Parathyroid adenoma (tissue), 2 donors: ENCODE measurements around the gene ATG9B.
A peak's percentile ranks its signal among the peaks of the same experiment; 100 is the strongest.

ENCODE experiments used
- H2AFZ ChIP-seq: fragments of 300-600 bp; sonication (generic); one replicate; pipeline ENCODE4 v1.7.0; 2017; ENCODE audit warnings: antibody characterized with exemption, mild to moderate bottlenecking
- H3K27ac ChIP-seq: fragments of 300-600 bp; sonication (generic); one replicate; pipeline ENCODE4 v1.7.0; 2017
- H3K27me3 ChIP-seq: fragments of 300-600 bp; sonication (generic); one replicate; pipeline ENCODE4 v1.7.0; 2017; ENCODE audit warnings: low read length; ENCODE audit not compliant: control insufficient read depth, insufficient read depth
- H3K36me3 ChIP-seq: fragments of 300-600 bp; sonication (generic); one replicate; pipeline ENCODE4 v1.7.0; 2017; ENCODE audit warnings: low read length; ENCODE audit not compliant: control insufficient read depth, insufficient read depth
- H3K4me1 ChIP-seq: fragments of 300-600 bp; sonication (generic); one replicate; pipeline ENCODE4 v1.7.0; 2017; ENCODE audit warnings: control low read depth
- H3K4me2 ChIP-seq: fragments of 300-600 bp; sonication (generic); one replicate; pipeline ENCODE4 v1.7.0; 2017; ENCODE audit warnings: low read length
- H3K4me3 ChIP-seq: fragments of 300-600 bp; sonication (generic); one replicate; pipeline ENCODE4 v1.7.0; 2017; ENCODE audit warnings: low read depth, low read length
- H3K79me2 ChIP-seq: fragments of 300-600 bp; sonication (generic); one replicate; pipeline ENCODE4 v1.7.0; 2017; ENCODE audit warnings: control low read depth
- H3K9ac ChIP-seq: fragments of 300-600 bp; sonication (generic); one replicate; pipeline ENCODE4 v1.7.0; 2017; ENCODE audit warnings: mild to moderate bottlenecking
- H3K9me3 ChIP-seq: fragments of 300-600 bp; sonication (generic); one replicate; pipeline ENCODE4 v1.7.0; 2017; ENCODE audit warnings: low read length; ENCODE audit not compliant: control insufficient read depth
- CTCF ChIP-seq: fragments of 300-600 bp; sonication (generic); IDR thresholded peaks from one replicate; pipeline ENCODE4 v1.7.0; 2017; ENCODE audit warnings: antibody characterized with exemption, mild to moderate bottlenecking
- donor health status: primary hyperparathyroidism.

ATG9B gene

GRCh38 chr7:150983893-150984368 lies 40.4 kb downstream of the ATG9B start:
- Histone ChIP-seq H3K27ac (no peak overlapping the region), H2AFZ (no peak overlapping the region), H3K79me2 (no peaks in the 10 kb centered on the region), H3K27me3 (no peaks in the 10 kb centered on the region), H3K4me2 (no peak overlapping the region), H3K9ac (no peak overlapping the region), H3K9me3 (no peaks in the 10 kb centered on the region), H3K36me3 (no peaks in the 10 kb centered on the region), H3K4me3 (no peak overlapping the region), H3K4me1 (peaks cover 16% of the 10 kb centered on the region)
- no peak for TF ChIP-seq CTCF

GRCh38 chr7:150982351-150982750 lies 41.9 kb downstream of the ATG9B start:
- H3K9me3 ChIP-seq: no peaks in the 10 kb centered on the region
- no peak overlapping the region for H3K4me3 ChIP-seq
- no peak overlapping the region for H3K4me2 ChIP-seq
- no peaks in the 10 kb centered on the region for H3K36me3 ChIP-seq
- peaks cover 16% of the 10 kb centered on the region for H3K4me1 ChIP-seq
- H3K27ac ChIP-seq: no peak overlapping the region
- no peak overlapping the region for H2AFZ ChIP-seq
- no peak overlapping the region for H3K9ac ChIP-seq
- no peak for TF ChIP-seq CTCF
- H3K27me3 ChIP-seq: no peaks in the 10 kb centered on the region
- H3K79me2 ChIP-seq: no peaks in the 10 kb centered on the region

- H3K4me1 ChIP-seq: peaks cover 19% of the 10 kb centered on the region
- H3K4me2 ChIP-seq: no peak overlapping the region
- H3K36me3 ChIP-seq: no peaks in the 10 kb centered on the region
- H2AFZ ChIP-seq: no peak overlapping the region
- no peak overlapping the region for H3K9ac ChIP-seq
- H3K9me3 ChIP-seq: no peaks in the 10 kb centered on the region
- H3K79me2 ChIP-seq: no peaks in the 10 kb centered on the region
- H3K27ac ChIP-seq: no peak overlapping the region
- no peak for TF ChIP-seq CTCF
- H3K27me3 ChIP-seq: no peaks in the 10 kb centered on the region
- H3K4me3 ChIP-seq: no peak overlapping the region
Observed at GRCh38 chr7:150981644-150982043, 42.6 kb downstream of the ATG9B start.

GRCh38 chr7:150980663-150981062 lies 43.6 kb downstream of the ATG9B start:
- peak; percentile 38 for TF ChIP-seq CTCF
- H3K4me1 ChIP-seq: peaks cover 25% of the 10 kb centered on the region
- H3K36me3 ChIP-seq: no peaks in the 10 kb centered on the region
- H3K4me2 ChIP-seq: no peak overlapping the region
- no peak overlapping the region for H2AFZ ChIP-seq
- H3K9me3 ChIP-seq: no peaks in the 10 kb centered on the region
- no peak overlapping the region for H3K9ac ChIP-seq
- H3K27ac ChIP-seq: peak overlapping the region; percentile 95
- H3K79me2 ChIP-seq: no peaks in the 10 kb centered on the region
- no peak overlapping the region for H3K4me3 ChIP-seq
- H3K27me3 ChIP-seq: no peaks in the 10 kb centered on the region

GRCh38 chr7:150979713-150980390 lies 44.4 kb downstream of the ATG9B start:
- Histone ChIP-seq H3K27me3 (no peaks in the 10 kb centered on the region), H3K9ac (no peak overlapping the region)
- no peak for TF ChIP-seq CTCF

More at GRCh38 chr7:150979713-150980390, 44.4 kb downstream of the ATG9B start:
- no peaks in the 10 kb centered on the region for H3K9me3 ChIP-seq
- no peaks in the 10 kb centered on the region for H3K36me3 ChIP-seq
- H3K4me2 ChIP-seq: no peak overlapping the region
- no peaks in the 10 kb centered on the region for H3K79me2 ChIP-seq
- H3K4me1 ChIP-seq: peaks cover 28% of the 10 kb centered on the region
- no peak overlapping the region for H3K4me3 ChIP-seq
- H3K27ac ChIP-seq: peak overlapping the region; percentile 95
- peak overlapping the region; percentile 77 for H2AFZ ChIP-seq
